GDM1 (cell line): ENCODE measurements around the gene JDP2.
"Not testable (repeated sequence)": the region's sequence is repeated elsewhere in the genome, so short reads cannot be mapped to it uniquely, and the experiment has no call there.

Source experiments
- DNase-seq: peaks from one replicate; lab custom pipeline; 2025; lab: John Stamatoyannopoulos, UW

JDP2 gene, protein sequence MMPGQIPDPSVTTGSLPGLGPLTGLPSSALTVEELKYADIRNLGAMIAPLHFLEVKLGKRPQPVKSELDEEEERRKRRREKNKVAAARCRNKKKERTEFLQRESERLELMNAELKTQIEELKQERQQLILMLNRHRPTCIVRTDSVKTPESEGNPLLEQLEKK

GRCh38 chr14:75427482-75428229 is at the start of gene JDP2:
Gene JDP2, plus strand, starts transcription at chr14:75428022. Its CDS starts 9,899 bp downstream, at chr14:75437921.
- peak; percentile 83 for DNase-seq

GRCh38 chr14:75379246-75379929 is 48.4 kb upstream of the JDP2 start:
- DNase-seq: no peak

GRCh38 chr14:75379930-75380270 is 47.9 kb upstream of the JDP2 start:
- no peak for DNase-seq

DNA sequence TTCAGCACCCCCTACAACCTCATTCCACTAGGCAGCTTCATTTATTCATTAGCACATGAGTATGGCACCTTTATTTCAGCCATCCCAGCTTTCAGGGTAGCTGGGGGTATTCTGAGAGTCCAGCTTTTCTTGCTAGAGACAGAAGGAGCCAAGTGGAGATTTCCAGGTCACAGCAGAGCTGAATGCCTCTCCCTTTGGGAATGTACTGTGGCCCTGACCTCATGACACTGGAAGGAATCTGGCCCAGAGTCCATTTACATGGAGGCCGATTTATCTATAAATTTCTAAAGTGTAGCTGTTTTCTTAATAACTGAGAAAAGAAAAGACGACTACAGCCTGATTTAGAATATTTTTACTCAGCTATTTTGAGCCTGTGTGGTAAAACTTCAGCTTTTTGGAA is 47.2 kb upstream of the JDP2 start:
- DNase-seq: no peak

GRCh38 chr14:75381642-75382041 is 46.2 kb upstream of the JDP2 start:
- no peak for DNase-seq

GRCh38 chr14:75383219-75383618 is 44.6 kb upstream of the JDP2 start:
- DNase-seq: not testable (repeated sequence)

- DNase-seq: peak; percentile 28
These were observed 44.1 kb upstream of the JDP2 start for GRCh38 chr14:75383721-75384120.

DNA sequence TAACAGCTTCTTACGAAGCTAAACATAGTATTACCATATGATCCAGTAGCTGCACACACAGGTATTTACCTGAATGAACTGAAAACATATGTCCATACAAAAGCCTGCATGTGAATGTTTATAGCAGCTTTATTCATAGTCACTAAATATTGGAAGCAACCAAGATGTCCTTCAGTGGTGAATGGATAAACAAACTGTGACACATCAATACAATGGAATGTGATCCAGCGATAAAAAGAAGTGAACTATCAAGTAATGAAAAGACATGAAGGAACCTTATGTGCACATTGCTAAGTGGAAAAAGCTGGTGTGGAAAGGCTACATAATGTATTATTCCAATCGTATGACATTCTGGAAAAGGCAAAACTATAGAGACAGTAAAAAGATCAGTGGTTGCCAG is 38.1 kb upstream of the JDP2 start:
- DNase-seq: no peak

GRCh38 chr14:75390183-75390582 is 37.6 kb upstream of the JDP2 start:
- no peak for DNase-seq

GRCh38 chr14:75391953-75392352 is 35.9 kb upstream of the JDP2 start:
- no peak for DNase-seq

GRCh38 chr14:75392686-75393641 is 34.9 kb upstream of the JDP2 start:
- no peak for DNase-seq

DNA sequence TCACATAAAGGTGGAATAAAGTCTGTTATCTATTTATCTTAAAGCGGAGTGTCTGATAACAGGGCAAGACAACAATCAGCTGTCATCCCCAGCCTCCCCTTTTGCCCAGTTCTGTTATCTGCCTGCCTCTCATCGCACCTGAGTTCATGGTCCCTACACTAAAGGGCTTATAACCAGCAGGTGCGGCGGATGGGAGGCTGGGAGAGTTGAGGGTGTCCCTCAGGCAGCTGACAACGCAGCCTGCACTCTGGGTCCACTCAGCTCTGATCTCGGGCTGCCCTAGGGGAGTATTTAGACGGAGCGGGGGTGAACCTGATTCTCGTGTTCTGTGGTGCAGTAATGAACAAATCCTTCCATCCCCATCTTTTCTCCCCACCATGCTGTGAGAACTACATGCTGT is 34.0 kb upstream of the JDP2 start:
- DNase-seq: no peak

- no peak for DNase-seq
These were observed 32.0 kb upstream of the JDP2 start for GRCh38 chr14:75395862-75396261.

DNA sequence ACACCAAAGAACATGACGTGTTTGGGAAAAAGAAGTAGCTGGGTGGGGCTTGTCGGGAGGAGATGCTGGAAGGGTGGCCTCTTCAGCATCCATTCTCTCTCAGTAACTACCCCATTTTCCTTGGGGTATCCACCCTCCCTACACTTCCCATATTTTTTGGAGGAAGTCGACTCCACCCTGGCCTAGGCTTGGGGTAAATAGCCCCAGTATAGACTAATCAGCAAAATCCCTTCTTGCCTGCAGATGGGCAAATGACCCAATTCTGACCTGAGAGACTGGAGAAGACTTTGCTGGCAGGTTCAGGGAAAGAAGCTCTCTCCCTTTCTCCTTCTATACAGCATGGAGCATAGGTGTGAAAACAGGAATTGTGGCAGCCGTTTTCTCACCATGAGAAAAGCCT is 28.5 kb upstream of the JDP2 start:
- DNase-seq: no peak

- DNase-seq: no peak
These were observed 27.7 kb upstream of the JDP2 start for GRCh38 chr14:75399843-75400775.

DNA sequence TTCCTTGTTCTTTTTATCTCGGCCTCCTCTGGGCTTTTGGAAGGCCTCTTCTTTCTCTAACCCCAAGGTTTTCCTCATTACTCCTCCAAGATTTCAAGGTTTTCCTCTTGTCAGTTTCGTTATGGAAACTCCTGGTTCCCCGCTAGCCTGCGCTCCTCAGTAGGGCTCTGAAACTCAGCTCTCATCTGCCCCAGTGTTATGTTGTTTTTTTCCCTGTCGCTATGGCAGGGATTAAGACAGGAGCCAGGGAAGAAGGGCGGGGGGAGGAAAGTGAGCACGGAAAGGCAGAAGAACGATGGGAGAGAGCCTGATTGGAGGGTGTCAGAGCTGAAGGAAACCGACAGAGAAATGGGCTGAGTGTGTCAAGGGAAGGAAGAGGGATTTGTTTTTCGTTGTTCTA is 26.5 kb upstream of the JDP2 start:
- no peak for DNase-seq

DNA sequence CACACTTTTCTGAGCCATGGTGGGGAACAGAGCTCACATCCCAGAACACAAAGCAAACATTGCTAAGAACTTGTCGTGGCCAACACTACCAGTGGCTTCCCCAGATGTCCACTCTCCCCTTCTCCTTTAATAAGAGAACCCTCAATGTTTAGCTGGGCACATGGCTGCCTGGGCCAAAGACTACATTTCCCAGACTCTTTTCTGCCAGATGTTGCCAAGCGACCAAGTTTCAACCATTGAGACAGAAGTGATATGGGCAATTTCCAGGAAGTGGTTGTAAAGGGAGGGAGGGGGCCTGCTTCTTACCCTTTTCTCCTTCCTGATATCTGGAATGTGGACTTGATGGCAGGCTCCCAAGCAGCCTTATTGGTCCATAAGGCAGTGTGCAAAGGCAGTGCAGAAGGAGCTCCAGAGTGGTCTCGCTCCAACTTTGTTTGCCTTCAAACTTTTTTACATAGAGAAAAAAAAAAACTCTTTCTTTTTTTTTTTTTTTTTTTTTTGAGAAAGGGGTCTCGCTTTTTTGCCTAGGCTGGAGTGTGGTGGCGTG is 24.9 kb upstream of the JDP2 start:
- DNase-seq: no peak

DNA sequence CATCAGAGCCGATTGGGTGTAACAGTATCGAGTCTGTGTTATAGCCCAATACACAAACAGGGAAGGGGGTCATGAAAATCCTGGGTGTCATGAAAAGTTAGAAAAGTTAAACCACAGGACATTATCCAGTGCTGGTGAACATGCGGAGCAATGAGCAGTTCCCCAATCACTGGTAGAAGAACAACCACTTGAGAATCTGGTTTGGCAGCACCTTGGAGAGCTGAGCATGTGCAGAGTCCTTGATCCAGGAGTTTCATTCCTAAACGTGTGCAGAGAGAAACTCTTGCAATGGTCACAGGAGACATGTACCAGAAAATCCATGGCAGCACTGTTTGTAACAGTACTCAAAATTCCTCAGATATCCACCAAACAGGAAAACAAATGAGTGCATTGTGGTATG is 23.0 kb upstream of the JDP2 start:
- DNase-seq: no peak

- DNase-seq: no peak
These were observed 21.7 kb upstream of the JDP2 start for GRCh38 chr14:75406102-75406501.

DNA sequence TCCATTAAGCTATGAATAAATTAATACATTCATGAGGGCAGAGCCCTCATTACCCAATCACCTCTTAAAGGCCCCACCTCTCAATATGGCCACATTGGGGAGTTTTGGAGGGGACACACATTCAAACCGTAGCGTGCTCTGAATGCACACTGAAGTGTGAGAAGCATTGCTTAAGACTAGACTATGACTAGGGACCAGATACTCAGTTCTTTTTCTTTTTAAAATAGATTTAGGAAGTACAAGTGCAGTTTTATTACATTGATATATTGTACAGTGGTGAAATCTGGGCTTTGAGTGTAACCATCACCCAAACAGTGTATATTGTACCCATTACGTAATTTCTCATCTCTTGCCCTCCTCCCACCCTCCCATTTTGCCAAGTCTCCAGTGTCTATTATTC is 21.0 kb upstream of the JDP2 start:
- no peak for DNase-seq
